IPS-11a (cell line): ENCODE measurements around the gene EXOC3L4.

Source experiments
- H3K4me3 ChIP-seq: one replicate; pipeline ENCODE4 v1.5.1; 2013; ENCODE audit warnings: low read depth, low read length, control low read depth

Gene EXOC3L4

DNA sequence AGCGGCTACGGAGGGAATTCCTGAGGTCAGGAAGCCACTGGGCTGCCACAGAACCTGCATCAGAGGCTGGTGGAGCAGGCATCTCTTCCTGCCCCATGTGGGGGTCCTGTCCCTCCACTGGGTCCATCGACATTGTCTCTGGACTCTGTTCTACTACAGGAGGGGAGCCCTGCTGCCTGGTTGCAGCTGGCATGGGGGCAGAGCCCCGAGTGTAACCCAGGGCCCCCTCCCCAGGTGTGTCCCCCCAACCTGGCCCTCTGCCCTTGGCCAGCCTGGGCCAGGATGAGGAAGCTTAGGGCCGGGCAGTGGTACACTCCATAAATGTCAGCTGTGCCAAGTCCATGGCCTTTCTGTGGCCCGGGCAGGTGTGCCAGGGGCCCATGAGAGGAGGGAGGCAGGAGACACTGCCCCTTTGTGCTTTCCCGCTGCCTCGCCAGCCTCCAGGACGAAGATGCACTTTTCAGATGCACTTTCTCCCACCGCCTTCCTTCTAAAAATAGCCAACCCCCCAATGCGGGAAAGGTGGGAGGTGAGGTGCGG lies 4.0 kb upstream of the EXOC3L4 start:
- H3K4me3 ChIP-seq: no peak overlapping the region

DNA sequence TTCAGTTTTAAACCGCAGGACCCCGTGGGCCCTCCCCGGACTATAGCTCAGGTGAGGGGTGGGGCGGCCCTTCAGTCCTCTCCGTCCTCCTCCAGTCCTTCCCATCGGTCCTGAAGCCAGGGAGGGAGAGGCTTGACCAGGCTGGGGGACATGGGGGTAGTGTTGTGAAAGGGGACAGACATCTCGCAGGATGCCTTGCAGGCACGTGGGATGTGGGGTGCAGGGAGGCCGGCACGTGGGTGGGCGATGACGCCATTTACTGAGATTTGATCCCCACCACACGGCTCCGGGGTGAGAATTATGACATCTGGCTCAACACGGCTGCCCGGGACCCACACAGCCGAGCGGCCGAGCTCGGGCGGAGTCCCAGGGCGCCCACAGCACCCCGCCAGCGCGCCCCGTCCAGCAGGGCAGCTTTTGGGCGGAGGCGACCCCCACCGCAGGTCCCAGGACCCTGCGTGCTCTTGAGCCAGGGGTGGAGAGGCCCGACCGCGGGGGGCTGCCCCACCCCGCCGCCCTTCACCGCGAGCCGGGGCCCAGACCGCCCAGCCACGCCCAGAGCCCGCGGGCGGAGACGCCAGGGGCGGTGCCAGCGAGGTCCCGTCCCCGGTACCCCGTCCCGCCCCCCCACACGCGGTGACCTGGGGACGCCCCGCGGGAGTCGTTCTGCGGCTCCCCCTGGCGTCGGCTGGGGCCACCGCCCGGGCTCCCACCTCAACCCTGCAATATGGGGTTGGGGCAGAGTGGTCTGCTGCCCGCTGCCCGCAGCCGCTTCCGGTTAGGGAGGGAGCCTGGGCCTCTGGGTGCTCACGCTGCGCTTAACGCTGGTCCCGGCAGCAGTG lies 3.3 kb upstream of the EXOC3L4 start:
- H3K4me3 ChIP-seq: peak overlapping the region; percentile 13

DNA sequence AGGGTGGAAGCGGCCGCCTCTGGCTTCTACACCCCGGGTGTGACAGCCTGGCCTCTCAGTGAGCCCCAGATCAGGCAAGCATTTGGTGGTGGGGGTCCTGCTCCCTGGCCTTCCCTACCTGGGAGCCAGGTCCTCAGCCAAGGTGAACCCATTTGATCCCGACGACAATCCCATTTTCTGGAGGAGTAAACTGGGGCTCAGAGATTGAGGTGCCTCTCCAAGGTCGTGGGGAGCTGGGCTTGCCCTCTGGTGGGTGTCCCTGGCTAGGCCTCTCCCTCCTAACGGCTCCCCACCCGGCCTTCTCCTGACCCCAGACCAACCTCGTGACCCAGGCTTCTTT lies 2.7 kb upstream of the EXOC3L4 start:
- no peak overlapping the region for H3K4me3 ChIP-seq

DNA sequence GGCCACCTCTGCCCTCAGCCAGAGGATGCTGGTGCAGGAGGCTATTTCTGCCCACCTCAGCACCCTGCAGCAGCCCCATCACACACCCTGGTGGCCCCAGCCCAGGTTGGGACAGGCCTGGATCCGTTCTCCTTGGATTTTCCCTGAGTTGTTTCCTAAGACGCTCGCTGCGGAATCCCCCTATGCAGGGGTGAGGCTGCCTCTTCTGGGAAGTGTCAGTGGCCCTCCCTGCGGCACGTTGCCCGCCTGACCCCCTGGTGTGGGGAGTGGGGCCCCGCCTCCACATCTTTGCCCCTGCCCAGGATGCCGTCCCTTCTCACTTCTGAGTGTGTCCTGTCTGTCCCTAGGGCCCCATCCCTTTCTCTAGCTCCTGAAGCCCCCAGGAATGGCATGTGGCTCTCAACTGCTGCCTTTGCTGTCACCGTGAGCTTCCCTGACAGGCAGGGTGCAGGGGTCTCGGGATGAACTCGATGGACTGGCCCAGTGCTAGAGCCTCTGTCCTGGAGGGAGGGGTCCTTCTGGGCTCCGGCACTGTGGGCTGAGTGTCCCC lies 594 bp upstream of the EXOC3L4 start:
- H3K4me3 ChIP-seq: no peak overlapping the region

GRCh38 chr14:103095210-103095778 lies 769 bp downstream of the EXOC3L4 start:
- no peak overlapping the region for H3K4me3 ChIP-seq

GRCh38 chr14:103096387-103096786 lies 1.9 kb downstream of the EXOC3L4 start:
- no peak overlapping the region for H3K4me3 ChIP-seq

DNA sequence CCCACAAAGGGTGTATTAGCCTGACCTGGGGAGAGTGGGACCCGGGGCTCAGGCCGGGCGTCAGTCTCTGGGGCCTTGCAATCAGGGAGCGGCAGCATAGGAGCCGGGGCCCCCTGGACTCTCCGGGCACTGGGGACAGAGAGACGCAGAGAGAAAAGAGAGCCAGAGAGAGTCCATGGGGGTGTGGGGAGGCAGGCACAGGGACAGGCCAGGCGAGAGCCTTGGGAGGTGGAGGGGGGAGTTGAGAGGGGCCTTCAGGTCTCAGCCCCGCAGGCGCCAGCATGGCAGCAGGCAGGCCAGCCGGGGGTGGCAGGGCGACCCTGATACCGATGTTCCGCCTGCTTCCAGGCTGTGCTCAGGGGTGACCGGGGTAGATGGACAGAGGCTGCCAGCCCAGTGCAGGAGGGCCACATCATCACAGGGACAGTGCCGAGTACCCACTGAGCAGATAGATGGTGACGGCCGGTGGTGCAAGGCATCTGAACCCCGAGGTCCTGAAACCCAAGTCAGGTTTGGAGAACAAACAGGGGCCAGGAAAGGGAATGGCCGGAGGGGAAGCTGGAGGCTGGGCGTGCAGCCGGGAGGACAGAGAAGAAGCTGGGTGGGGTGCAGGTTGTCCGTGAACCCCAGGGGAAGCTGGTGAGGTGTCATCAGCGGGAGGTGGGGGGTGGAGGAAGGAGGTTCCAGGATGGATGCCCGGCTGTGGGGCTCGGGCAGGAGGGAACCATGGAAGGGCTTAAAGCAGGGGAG lies 2.9 kb downstream of the EXOC3L4 start:
- H3K4me3 ChIP-seq: no peak overlapping the region

DNA sequence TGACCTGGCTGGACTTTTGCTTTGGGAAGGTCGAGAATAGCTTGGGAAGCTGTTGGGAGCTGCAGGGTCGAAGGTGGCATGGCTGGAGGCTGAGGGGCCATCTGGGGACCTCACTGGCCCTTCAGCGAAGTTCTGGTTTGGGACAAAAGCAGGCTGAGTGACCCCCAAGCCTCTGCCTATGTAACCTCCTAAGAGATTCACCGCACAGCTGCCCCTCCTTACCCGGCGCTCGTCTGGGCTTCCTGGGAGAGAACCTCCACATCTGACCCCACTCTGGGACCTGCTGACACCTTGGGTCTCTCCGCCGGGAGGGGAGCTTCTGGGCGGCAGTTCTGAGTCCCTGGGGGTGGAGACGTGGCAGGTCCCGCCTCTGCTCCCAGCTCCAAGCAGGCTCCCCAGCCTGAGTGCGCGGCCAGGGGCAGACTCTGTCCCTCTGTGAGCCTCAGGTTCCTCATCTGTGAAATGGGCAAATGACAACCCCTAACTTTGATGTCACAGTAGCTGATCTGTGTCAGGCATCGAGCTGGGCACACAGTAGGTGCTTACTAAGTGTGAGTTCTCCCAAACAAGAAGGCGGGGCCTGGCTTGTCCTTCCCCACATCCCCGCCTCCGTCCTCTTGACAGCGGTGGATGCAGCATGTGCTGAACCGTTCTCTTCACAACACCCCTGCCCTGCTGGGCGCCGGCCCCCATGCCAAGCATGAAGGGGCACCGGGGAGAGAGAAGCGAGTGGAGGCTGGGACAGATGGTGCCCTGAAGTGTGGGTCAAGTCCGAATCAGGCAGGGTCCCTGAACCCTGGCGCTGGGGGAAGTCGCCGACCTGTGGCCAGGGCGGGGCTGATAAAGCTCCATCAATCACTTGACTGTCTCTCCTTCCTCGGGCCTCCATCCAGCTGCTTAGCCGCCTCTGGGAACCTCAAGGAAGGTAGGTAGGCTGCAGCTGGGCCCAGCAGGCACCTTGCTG lies 3.8 kb downstream of the EXOC3L4 start:
- H3K4me3 ChIP-seq: no peak overlapping the region

GRCh38 chr14:103099081-103099732 lies 4.7 kb downstream of the EXOC3L4 start:
- H3K4me3 ChIP-seq: no peak overlapping the region

DNA sequence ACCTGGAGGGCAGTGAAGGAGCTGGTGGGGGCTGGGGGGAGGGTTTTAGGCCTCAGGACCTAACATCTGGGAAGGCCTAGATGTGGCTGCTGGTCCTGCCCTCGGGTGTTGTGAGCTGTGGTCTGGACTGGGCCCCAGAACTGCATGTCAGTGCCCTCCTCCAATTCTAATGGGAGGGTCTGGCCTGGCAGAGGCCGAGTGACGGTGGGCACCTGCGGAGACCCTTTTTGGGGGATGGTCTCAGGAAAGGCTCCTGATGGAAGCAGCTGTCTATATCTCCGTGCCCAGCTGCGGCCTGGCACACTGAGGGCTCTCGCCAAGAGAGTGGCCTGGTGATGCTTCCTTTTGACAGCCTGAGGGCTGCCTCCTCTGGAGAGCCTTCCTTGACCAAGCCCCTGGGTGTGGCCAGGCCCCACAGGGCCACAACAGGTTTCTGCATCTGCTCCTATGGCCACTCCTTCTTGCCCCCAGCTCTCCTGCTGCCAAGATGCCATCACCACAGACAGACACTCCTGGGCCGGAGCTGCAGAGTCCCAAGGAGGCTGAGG lies 5.3 kb downstream of the EXOC3L4 start:
- H3K4me3 ChIP-seq: no peak overlapping the region

GRCh38 chr14:103100281-103101121 lies 6.0 kb downstream of the EXOC3L4 start:
- no peak overlapping the region for H3K4me3 ChIP-seq

- no peak overlapping the region for H3K4me3 ChIP-seq
Measured at GRCh38 chr14:103101257-103101962, 6.9 kb downstream of the EXOC3L4 start.

GRCh38 chr14:103101963-103102688 lies 7.6 kb downstream of the EXOC3L4 start:
- no peak overlapping the region for H3K4me3 ChIP-seq

- no peak overlapping the region for H3K4me3 ChIP-seq
Measured at GRCh38 chr14:103102689-103103260, 8.2 kb downstream of the EXOC3L4 start.

GRCh38 chr14:103103461-103104388 lies 9.2 kb downstream of the EXOC3L4 start:
- no peak overlapping the region for H3K4me3 ChIP-seq

DNA sequence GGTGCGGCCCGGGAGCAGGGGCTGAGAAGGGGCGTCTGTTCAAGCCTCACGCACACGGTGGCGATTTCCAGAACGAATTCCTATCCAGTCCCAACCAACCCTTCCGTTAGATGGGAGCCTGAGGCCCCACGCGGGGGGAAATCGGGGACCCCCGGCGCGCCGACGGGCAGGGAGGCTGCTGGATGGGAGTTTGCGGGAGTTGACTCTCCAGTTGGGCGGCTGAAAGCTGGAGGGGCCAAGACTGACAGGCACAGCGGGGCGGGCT lies 9.8 kb downstream of the EXOC3L4 start:
- H3K4me3 ChIP-seq: no peak overlapping the region
